Activated CD4-positive, alpha-beta T cell treated with anti-CD3 and anti-CD28 coated beads, Interleukin-2, amount 10 ng/mL, durations not matched to agents 7 days and 5 days (primary cell): ENCODE data around the gene SIT1. TPM values are rescaled to one million over a fixed set of nuclear protein-coding genes. Genes with fewer than 3 reads are reported as not detected.

Source experiments
- CTCF ChIA-PET: fragments of 350-600 bp; sonication (Branson Sonifier 250); formaldehyde crosslinking; loops from one replicate; lab custom pipeline; 2021; ENCODE audit warnings: antibody characterized with exemption; lab: Charles Lee
- POLR2A ChIA-PET: fragments of 350-600 bp; sonication (Branson Sonifier 250); formaldehyde crosslinking; loops from one replicate; lab custom pipeline; 2021; ENCODE audit warnings: antibody characterized with exemption; lab: Charles Lee
- DNase-seq: peaks from one replicate; pipeline ENCODE4 v3.0.0-alpha.2; 2020
- H3K27ac Mint-ChIP-seq: one replicate; pipeline ENCODE4 v1.8.0; 2021; ENCODE audit warnings: mild to moderate bottlenecking, moderate library complexity, mixed read lengths
- H3K27me3 Mint-ChIP-seq: one replicate; pipeline ENCODE4 v1.8.0; 2021; ENCODE audit warnings: mixed read lengths
- H3K36me3 Mint-ChIP-seq: one replicate; pipeline ENCODE4 v1.8.0; 2021; ENCODE audit warnings: low read depth, mixed read lengths
- H3K4me1 Mint-ChIP-seq: one replicate; pipeline ENCODE4 v1.8.0; 2021; ENCODE audit warnings: mixed read lengths
- H3K4me3 Mint-ChIP-seq: one replicate; pipeline ENCODE4 v1.8.0; 2021; ENCODE audit warnings: mild to moderate bottlenecking, moderate library complexity, mixed read lengths
- H3K9me3 Mint-ChIP-seq: one replicate; pipeline ENCODE4 v1.8.0; 2021; ENCODE audit warnings: mixed read lengths
- total RNA-seq, 2 experiments: library from RNA; stranded (reverse); gene quantifications; one replicate each; pipeline ENCODE4 v1.2.3, GENCODE V29; 2021

The SIT1 gene
- total RNA-seq, 2 experiments from 2014 or later: 195 to 202 TPM

GRCh38 chr9:35680331-35681105 lies 29.8 kb upstream of the SIT1 start:
- Mint-ChIP-seq H3K4me3 (no peak overlapping the region), H3K9me3 (no peaks in the 10 kb centered on the region), H3K4me1 (peaks cover 9% of the 10 kb centered on the region), H3K27me3 (peaks cover 11% of the 10 kb centered on the region), H3K36me3 (no peaks in the 10 kb centered on the region), H3K27ac (peak overlapping the region; percentile 41)
- ChIA-PET CTCF (interaction anchor here (0.6 to 2.5 kb wide), 8 partner anchors 8 to 267 kb away, joined by 3 to 8 read pairs (median 4); partner anchors contain the start of genes ARHGEF39, CCDC107 and RMRP), POLR2A (no interaction called here)
- no peak for DNase-seq

GRCh38 chr9:35679766-35680330 lies 29.1 kb upstream of the SIT1 start:
- CTCF ChIA-PET: interaction anchor here (0.7 to 2.5 kb wide), 8 partner anchors 9 to 32 kb away, joined by 3 to 8 read pairs (median 4); partner anchors contain the start of genes ARHGEF39, CCDC107 and RMRP
- Mint-ChIP-seq H3K36me3 (no peaks in the 10 kb centered on the region), H3K9me3 (no peaks in the 10 kb centered on the region), H3K4me3 (no peak overlapping the region), H3K4me1 (peaks cover 11% of the 10 kb centered on the region), H3K27me3 (peaks cover 11% of the 10 kb centered on the region), H3K27ac (peak overlapping the region; percentile 41)
- POLR2A ChIA-PET: no interaction called here
- DNase-seq: no peak

GRCh38 chr9:35679091-35679490 lies 28.4 kb upstream of the SIT1 start:
- Mint-ChIP-seq H3K4me3 (no peak overlapping the region), H3K36me3 (peaks cover 4% of the 10 kb centered on the region), H3K27me3 (peaks cover 18% of the 10 kb centered on the region), H3K27ac (no peak overlapping the region), H3K9me3 (no peaks in the 10 kb centered on the region), H3K4me1 (peaks cover 15% of the 10 kb centered on the region)
- POLR2A ChIA-PET: no interaction called here
- DNase-seq: no peak
- CTCF ChIA-PET: interaction anchor here (1.1 to 2.5 kb wide), 4 partner anchors 9 to 31 kb away, joined by 4 to 8 read pairs (median 7); partner anchors contain the start of genes ARHGEF39, CCDC107 and RMRP

GRCh38 chr9:35675732-35676392 lies 25.1 kb upstream of the SIT1 start:
- Mint-ChIP-seq H3K9me3 (no peaks in the 10 kb centered on the region), H3K4me1 (peaks cover 14% of the 10 kb centered on the region), H3K36me3 (peaks cover 4% of the 10 kb centered on the region), H3K4me3 (no peak overlapping the region), H3K27me3 (peaks cover 28% of the 10 kb centered on the region), H3K27ac (no peak overlapping the region)
- DNase-seq: no peak
- ChIA-PET POLR2A (no interaction called here), CTCF (interaction anchor here (0.7 to 2.6 kb wide), 7 partner anchors 11 to 207 kb away, joined by 3 to 12 read pairs (median 3); partner anchors contain the start of genes ARHGEF39, CREB3 and TLN1)

GRCh38 chr9:35675204-35675603 lies 24.5 kb upstream of the SIT1 start:
- peaks cover 4% of the 10 kb centered on the region for H3K36me3 Mint-ChIP-seq
- ChIA-PET POLR2A (no interaction called here), CTCF (interaction anchor here (0.7 to 2.4 kb wide), 6 partner anchors 10 to 207 kb away, joined by 3 to 12 read pairs (median 3); partner anchors contain the start of gene ARHGEF39)
- no peak overlapping the region for H3K4me3 Mint-ChIP-seq
- no peak overlapping the region for H3K27ac Mint-ChIP-seq
- no peak for DNase-seq
- H3K27me3 Mint-ChIP-seq: peaks cover 28% of the 10 kb centered on the region
- peaks cover 14% of the 10 kb centered on the region for H3K4me1 Mint-ChIP-seq
- H3K9me3 Mint-ChIP-seq: no peaks in the 10 kb centered on the region

GRCh38 chr9:35674025-35674361 lies 23.3 kb upstream of the SIT1 start:
- Mint-ChIP-seq H3K36me3 (peaks cover 4% of the 10 kb centered on the region), H3K27me3 (peaks cover 28% of the 10 kb centered on the region), H3K9me3 (no peaks in the 10 kb centered on the region), H3K27ac (no peak overlapping the region), H3K4me3 (no peak overlapping the region), H3K4me1 (peaks cover 14% of the 10 kb centered on the region)
- ChIA-PET POLR2A (no interaction called here), CTCF (interaction anchor here (0.8 to 2.4 kb wide), 3 partner anchors 9 to 23 kb away, joined by 3 to 12 read pairs (median 5); partner anchors contain the start of gene ARHGEF39)
- no peak for DNase-seq

GRCh38 chr9:35673132-35674024 lies 22.6 kb upstream of the SIT1 start, which contains the start of gene CA9:
CA9 (plus strand) TSS chr9:35673928; CDS start chr9:35673960, 32 bp downstream.
- CTCF ChIA-PET: interaction anchor here (0.7 to 1.6 kb wide), 4 partner anchors 8 to 54 kb away, joined by 3 to 5 read pairs (median 3); partner anchors contain the start of gene ARHGEF39
- Mint-ChIP-seq H3K4me3 (no peak within 1 kb of the TSS), H3K9me3 (no peaks in the 10 kb centered on the region), H3K27me3 (peaks cover 28% of the 10 kb centered on the region), H3K36me3 (peaks cover 4% of the 10 kb centered on the region), H3K4me1 (peaks cover 14% of the 10 kb centered on the region), H3K27ac (no peak within 1 kb of the TSS)
- POLR2A ChIA-PET: no interaction called here
- DNase-seq: no peak

- POLR2A ChIA-PET: interaction anchor here (1.0 kb wide), 1 partner anchor 8 kb away, joined by 4 read pairs; no protein-coding TSS in a partner anchor
- Mint-ChIP-seq H3K27ac (no peak overlapping the region), H3K36me3 (peaks cover 2% of the 10 kb centered on the region), H3K9me3 (peaks cover 4% of the 10 kb centered on the region), H3K4me1 (peaks cover 21% of the 10 kb centered on the region), H3K4me3 (no peak overlapping the region), H3K27me3 (peaks cover 15% of the 10 kb centered on the region)
- CTCF ChIA-PET: interaction anchor here (0.9 to 3.3 kb wide), 8 partner anchors 10 to 152 kb away, joined by 3 to 13 read pairs (median 4); partner anchors contain the start of genes CCDC107 and RMRP
- no peak for DNase-seq
These were observed 18.8 kb upstream of the SIT1 start for GRCh38 chr9:35669331-35670145.

- CTCF ChIA-PET: interaction anchor here (0.6 to 1.0 kb wide), 2 partner anchors 63 to 1650 kb away, joined by 3 read pairs; no protein-coding TSS in a partner anchor
These were observed 17.2 kb upstream of the SIT1 start for GRCh38 chr9:35667939-35668338.

GRCh38 chr9:35666549-35666948 lies 15.8 kb upstream of the SIT1 start:
- ChIA-PET CTCF (interaction anchor here (2.9 to 7.2 kb wide), 2 partner anchors 9 to 18 kb away, joined by 12 to 74 read pairs; partner anchors contain the start of gene SIT1), POLR2A (no interaction called here)
- Mint-ChIP-seq H3K4me3 (peak overlapping the region; percentile 85), H3K27ac (no peak overlapping the region), H3K4me1 (peaks cover 48% of the 10 kb centered on the region), H3K9me3 (peaks cover 4% of the 10 kb centered on the region), H3K27me3 (no peaks in the 10 kb centered on the region), H3K36me3 (peaks cover 17% of the 10 kb centered on the region)
- DNase-seq: no peak

More at GRCh38 chr9:35667939-35668338, 17.2 kb upstream of the SIT1 start:
- H3K36me3 Mint-ChIP-seq: peaks cover 3% of the 10 kb centered on the region
- H3K27ac Mint-ChIP-seq: no peak overlapping the region
- H3K4me3 Mint-ChIP-seq: no peak overlapping the region
- POLR2A ChIA-PET: no interaction called here
- no peak for DNase-seq
- peaks cover 4% of the 10 kb centered on the region for H3K9me3 Mint-ChIP-seq
- peaks cover 4% of the 10 kb centered on the region for H3K27me3 Mint-ChIP-seq
- H3K4me1 Mint-ChIP-seq: peaks cover 34% of the 10 kb centered on the region

- Mint-ChIP-seq H3K27ac (peak overlapping the region; percentile 68), H3K36me3 (peaks cover 19% of the 10 kb centered on the region), H3K27me3 (no peaks in the 10 kb centered on the region), H3K4me1 (peaks cover 52% of the 10 kb centered on the region), H3K9me3 (peaks cover 4% of the 10 kb centered on the region), H3K4me3 (peak overlapping the region; percentile 85)
- POLR2A ChIA-PET: interaction anchor here (0.6 kb wide), 1 partner anchor 62 kb away, joined by 3 read pairs; no protein-coding TSS in a partner anchor
- CTCF ChIA-PET: interaction anchor here (0.6 to 7.2 kb wide), 10 partner anchors 7 to 1770 kb away, joined by 3 to 74 read pairs (median 4); partner anchors contain the start of genes CA9, SIT1 and TPM2
- DNase-seq: no peak
These were observed 15.3 kb upstream of the SIT1 start for GRCh38 chr9:35666045-35666444.
